HepG2 (cell line): ENCODE results near the gene ANG. TPM values are rescaled to one million over a fixed set of nuclear protein-coding genes. Genes with fewer than 3 reads are reported as not detected.
A peak's percentile ranks its signal among the peaks of the same experiment; 100 is the strongest.

ENCODE experiments used
- ARID2 ChIP-seq: sonication (generic); formaldehyde crosslinking; IDR thresholded peaks from 2 replicates; pipeline ENCODE4 v1.8.1; 2022; ENCODE audit warnings: mild to moderate bottlenecking, missing genetic modification reagents, borderline replicate concordance
- ATF7-NPFF ChIP-seq: sonication (generic); formaldehyde crosslinking; IDR thresholded peaks from 2 replicates; pipeline ENCODE4 v1.8.1; 2023; ENCODE audit warnings: mild to moderate bottlenecking, low read depth, missing genetic modification reagents, moderate library complexity
- CCDC6 ChIP-seq: sonication (generic); formaldehyde crosslinking; IDR thresholded peaks from 2 replicates; pipeline ENCODE4 v1.8.1; 2022; ENCODE audit warnings: mild to moderate bottlenecking, missing genetic modification reagents, moderate library complexity
- CENPT ChIP-seq: sonication (generic); formaldehyde crosslinking; IDR thresholded peaks from 2 replicates; pipeline ENCODE4 v1.8.0; 2022; ENCODE audit warnings: low read depth, mild to moderate bottlenecking, moderate library complexity, missing genetic modification reagents
- CHD4 ChIP-seq: fragments of 200-600 bp; sonication (generic); IDR thresholded peaks from 2 replicates; pipeline ENCODE4 v1.7.0; 2017; ENCODE audit warnings: mild to moderate bottlenecking, low read length, borderline replicate concordance
- DR1 ChIP-seq: sonication (generic); formaldehyde crosslinking; IDR thresholded peaks from 2 replicates; pipeline ENCODE4 v1.8.0; 2021; ENCODE audit warnings: mild to moderate bottlenecking, missing genetic modification reagents, inconsistent platforms
- GATAD2A ChIP-seq: IDR thresholded peaks from 2 replicates; pipeline ENCODE4 v1.6.1; 2016
- GTF3A ChIP-seq: sonication (generic); formaldehyde crosslinking; conservative IDR thresholded peaks from 2 replicates; pipeline ENCODE4 v1.4.0; 2020; ENCODE audit warnings: mild to moderate bottlenecking, missing genetic modification reagents
- HDAC2 ChIP-seq: sonication (generic); formaldehyde crosslinking; IDR thresholded peaks from 2 replicates; pipeline ENCODE4 v1.4.0; 2020; ENCODE audit warnings: missing genetic modification reagents
- HMG20A ChIP-seq: IDR thresholded peaks from 2 replicates; pipeline ENCODE4 v1.6.1; 2016; ENCODE audit warnings: borderline replicate concordance
- MAZ ChIP-seq, 2 experiments: sonication (generic) in 1 of 2; formaldehyde crosslinking in 1 of 2; IDR thresholded peaks; 2 replicates each; pipeline versions ENCODE4 v1.5.0 to v1.6.1; 2012 to 2020; ENCODE audit warnings: low read depth in 2 of 2, mild to moderate bottlenecking in 2 of 2, borderline replicate concordance in 1 of 2, improper control_type of control experiment in 1 of 2, low read length in 1 of 2, missing genetic modification reagents in 1 of 2, moderate library complexity in 1 of 2
- MLLT10 ChIP-seq: sonication (generic); formaldehyde crosslinking; IDR thresholded peaks from 2 replicates; pipeline ENCODE4 v1.4.0; 2020; ENCODE audit warnings: missing genetic modification reagents
- NFYB ChIP-seq: sonication (generic); formaldehyde crosslinking; IDR thresholded peaks from 2 replicates; pipeline ENCODE4 v1.4.0; 2020; ENCODE audit warnings: missing genetic modification reagents
- SIN3A ChIP-seq: IDR thresholded peaks from 2 replicates; pipeline ENCODE4 v1.6.1; 2011; ENCODE audit warnings: low read depth, mild to moderate bottlenecking, control low read depth, low read length, borderline replicate concordance
- SP4 ChIP-seq: sonication (generic); formaldehyde crosslinking; IDR thresholded peaks from 2 replicates; pipeline ENCODE4 v1.8.1; 2023; ENCODE audit warnings: mild to moderate bottlenecking, missing genetic modification reagents
- SRSF9 ChIP-seq: fragments of 200-400 bp; formaldehyde crosslinking; IDR thresholded peaks from 2 replicates; pipeline ENCODE4 v1.6.1; 2018; ENCODE audit warnings: borderline replicate concordance, mild to moderate bottlenecking, low read depth, low read length; ENCODE audit not compliant: insufficient read depth, poor library complexity, severe bottlenecking
- ZNF616 ChIP-seq: sonication (generic); formaldehyde crosslinking; IDR thresholded peaks from 2 replicates; pipeline ENCODE4 v1.5.0; 2020; ENCODE audit warnings: low read depth, mild to moderate bottlenecking, missing genetic modification reagents
- ZNF629 ChIP-seq: sonication (generic); formaldehyde crosslinking; conservative IDR thresholded peaks from 2 replicates; pipeline ENCODE4 v1.5.0; 2020; ENCODE audit warnings: missing genetic modification reagents
- ZNF720 ChIP-seq: sonication (generic); formaldehyde crosslinking; IDR thresholded peaks from 2 replicates; pipeline ENCODE4 v1.4.0; 2020; ENCODE audit warnings: missing genetic modification reagents
- ZNF782 ChIP-seq: sonication (generic); formaldehyde crosslinking; IDR thresholded peaks from 2 replicates; pipeline ENCODE4 v1.4.0; 2020; ENCODE audit warnings: missing genetic modification reagents, mild to moderate bottlenecking, borderline replicate concordance
- ZNF788 ChIP-seq: sonication (generic); formaldehyde crosslinking; IDR thresholded peaks from 2 replicates; pipeline ENCODE4 v1.5.0; 2020; ENCODE audit warnings: mild to moderate bottlenecking, missing genetic modification reagents, borderline replicate concordance
- ZNF879 ChIP-seq: sonication (generic); formaldehyde crosslinking; IDR thresholded peaks from 2 replicates; pipeline ENCODE4 v1.8.1; 2023; ENCODE audit warnings: missing genetic modification reagents
- polyA plus RNA-seq, 8 experiments: library from polyadenylated mRNA; depleted of rRNA in 3 of 8; stranded (reverse) in 7 of 8; unstranded in 1 of 8; fragments of >200 nt; fragmentation: Illumina TruSeq in 4 of 8; extraction: Trizol in 4 of 8; gene quantifications; 2 replicates each; pipeline versions ENCODE4 v1.2.1 to v1.2.3, GENCODE V29; 2011 to 2016; ENCODE audit warnings: low read depth in 4 of 8, missing spikeins in 1 of 8, mixed read lengths in 1 of 8; ENCODE audit not compliant: insufficient read depth in 1 of 8
- total RNA-seq, 5 experiments: library from RNA; depleted of rRNA; stranded (reverse); fragments of >200 nt; fragmentation: Illumina TruSeq; extraction: Trizol; gene quantifications; 2 replicates each; pipeline ENCODE4 v1.2.3, GENCODE V29; 2016; ENCODE audit warnings: low read depth in 1 of 5
- TF ChIP-seq, protein P1 (sequence below): sonication (generic); formaldehyde crosslinking; IDR thresholded peaks from 2 replicates; pipeline ENCODE4 v1.4.0; 2020; ENCODE audit warnings: missing genetic modification reagents
- TF ChIP-seq, protein P2 (sequence below): sonication (generic); formaldehyde crosslinking; IDR thresholded peaks from 2 replicates; pipeline ENCODE4 v1.4.0; 2020; ENCODE audit warnings: missing genetic modification reagents; ENCODE audit errors: not compliant biosample characterization
- TF ChIP-seq, protein P3 (sequence below): sonication (generic); formaldehyde crosslinking; conservative IDR thresholded peaks from 2 replicates; pipeline ENCODE4 v1.4.0; 2020; ENCODE audit warnings: missing genetic modification reagents
- TF ChIP-seq, protein P4 (sequence below): IDR thresholded peaks from 2 replicates; pipeline ENCODE4 v1.6.1; 2016; ENCODE audit warnings: missing genetic modification reagents, missing compliant biosample characterization

The ANG gene
- total and polyA plus RNA-seq, 2 of the 13 experiments (the other 11 are each of a cell fraction or from before 2014, with no cell fraction given), result 83.6 to 401 TPM

DNA sequence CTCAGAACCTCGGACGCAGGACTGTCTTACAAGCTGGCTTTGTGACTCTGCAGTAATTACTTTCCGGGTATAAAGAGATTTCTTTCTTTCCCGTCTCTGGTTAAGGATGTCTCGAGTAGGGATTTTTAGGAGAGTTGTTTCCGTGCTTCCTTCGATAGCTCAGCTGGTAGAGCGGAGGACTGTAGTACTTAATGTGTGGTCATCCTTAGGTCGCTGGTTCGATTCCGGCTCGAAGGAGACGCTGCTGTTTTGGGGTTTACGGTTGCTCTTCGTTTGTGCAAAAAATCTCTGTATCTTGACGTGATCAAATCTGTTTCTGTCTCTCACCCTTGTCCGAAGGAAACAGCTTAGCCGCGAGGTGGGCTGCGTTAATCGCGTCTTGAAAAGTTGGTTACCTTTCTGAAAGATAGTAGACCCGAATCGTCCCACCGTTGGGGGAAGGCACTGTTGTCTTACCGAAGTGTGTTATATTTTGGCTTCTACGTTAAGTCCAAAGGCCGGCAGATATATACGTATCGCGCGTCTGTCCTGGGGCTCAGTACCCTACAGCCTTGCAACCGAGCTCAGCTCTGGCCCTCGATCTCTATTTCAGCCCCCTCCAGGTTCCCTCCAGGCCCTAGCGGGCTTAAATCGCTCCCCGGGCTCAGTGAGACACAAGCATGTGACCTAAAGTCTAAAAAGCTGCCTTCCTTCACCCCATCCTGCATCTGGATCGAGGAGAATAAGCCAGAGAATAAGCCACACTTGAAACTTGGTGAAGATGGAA lies 5.3 kb upstream of the ANG start (continued):
- TF ChIP-seq, protein P1, sequence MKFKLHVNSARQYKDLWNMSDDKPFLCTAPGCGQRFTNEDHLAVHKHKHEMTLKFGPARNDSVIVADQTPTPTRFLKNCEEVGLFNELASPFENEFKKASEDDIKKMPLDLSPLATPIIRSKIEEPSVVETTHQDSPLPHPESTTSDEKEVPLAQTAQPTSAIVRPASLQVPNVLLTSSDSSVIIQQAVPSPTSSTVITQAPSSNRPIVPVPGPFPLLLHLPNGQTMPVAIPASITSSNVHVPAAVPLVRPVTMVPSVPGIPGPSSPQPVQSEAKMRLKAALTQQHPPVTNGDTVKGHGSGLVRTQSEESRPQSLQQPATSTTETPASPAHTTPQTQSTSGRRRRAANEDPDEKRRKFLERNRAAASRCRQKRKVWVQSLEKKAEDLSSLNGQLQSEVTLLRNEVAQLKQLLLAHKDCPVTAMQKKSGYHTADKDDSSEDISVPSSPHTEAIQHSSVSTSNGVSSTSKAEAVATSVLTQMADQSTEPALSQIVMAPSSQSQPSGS (CRISPR knock-in tag), result peak; percentile 89
- no peak for TF ChIP-seq DR1
- TF ChIP-seq SP4 (CRISPR knock-in tag), result no peak; the same call in 1 of the 2 replicates
- TF ChIP-seq HDAC2 (CRISPR knock-in tag), result peak; percentile 79
- no peak for TF ChIP-seq ZNF720 (CRISPR knock-in tag)
- TF ChIP-seq ZNF788 (CRISPR knock-in tag), result no peak
- TF ChIP-seq, protein P2, sequence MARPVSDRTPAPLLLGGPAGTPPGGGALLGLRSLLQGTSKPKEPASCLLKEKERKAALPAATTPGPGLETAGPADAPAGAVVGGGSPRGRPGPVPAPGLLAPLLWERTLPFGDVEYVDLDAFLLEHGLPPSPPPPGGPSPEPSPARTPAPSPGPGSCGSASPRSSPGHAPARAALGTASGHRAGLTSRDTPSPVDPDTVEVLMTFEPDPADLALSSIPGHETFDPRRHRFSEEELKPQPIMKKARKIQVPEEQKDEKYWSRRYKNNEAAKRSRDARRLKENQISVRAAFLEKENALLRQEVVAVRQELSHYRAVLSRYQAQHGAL (CRISPR knock-in tag), result no peak
- no peak for TF ChIP-seq MAZ (IDR thresholded peaks at IDR 0.05; ENCODE audit: borderline replicate concordance, low read depth, low read length)
- peak; percentile 24; the same call in 1 of the 2 replicates for TF ChIP-seq MAZ (CRISPR knock-in tag; IDR thresholded peaks at IDR 0.05; ENCODE audit: low read depth)
- TF ChIP-seq ZNF879, result no peak
- 0 out of 2 replicates have a peak, but pooled peaks have one; percentile 46 for TF ChIP-seq CENPT (CRISPR knock-in tag)
- TF ChIP-seq ARID2 (CRISPR knock-in tag), result peak; percentile 47; the same call in 1 of the 2 replicates
- peak; percentile 55 for TF ChIP-seq GATAD2A (CRISPR knock-in tag)
- no peak for TF ChIP-seq ZNF782
- TF ChIP-seq HMG20A (CRISPR knock-in tag), result no peak
- TF ChIP-seq SRSF9, result no peak
- peak; percentile 45; the same call in 1 of the 2 replicates for TF ChIP-seq ZNF629
- TF ChIP-seq SIN3A, result peak; percentile 68; the same call in 1 of the 2 replicates
- TF ChIP-seq GTF3A (CRISPR knock-in tag), result no peak
- no peak for TF ChIP-seq MLLT10 (CRISPR knock-in tag)
- TF ChIP-seq, protein P3, sequence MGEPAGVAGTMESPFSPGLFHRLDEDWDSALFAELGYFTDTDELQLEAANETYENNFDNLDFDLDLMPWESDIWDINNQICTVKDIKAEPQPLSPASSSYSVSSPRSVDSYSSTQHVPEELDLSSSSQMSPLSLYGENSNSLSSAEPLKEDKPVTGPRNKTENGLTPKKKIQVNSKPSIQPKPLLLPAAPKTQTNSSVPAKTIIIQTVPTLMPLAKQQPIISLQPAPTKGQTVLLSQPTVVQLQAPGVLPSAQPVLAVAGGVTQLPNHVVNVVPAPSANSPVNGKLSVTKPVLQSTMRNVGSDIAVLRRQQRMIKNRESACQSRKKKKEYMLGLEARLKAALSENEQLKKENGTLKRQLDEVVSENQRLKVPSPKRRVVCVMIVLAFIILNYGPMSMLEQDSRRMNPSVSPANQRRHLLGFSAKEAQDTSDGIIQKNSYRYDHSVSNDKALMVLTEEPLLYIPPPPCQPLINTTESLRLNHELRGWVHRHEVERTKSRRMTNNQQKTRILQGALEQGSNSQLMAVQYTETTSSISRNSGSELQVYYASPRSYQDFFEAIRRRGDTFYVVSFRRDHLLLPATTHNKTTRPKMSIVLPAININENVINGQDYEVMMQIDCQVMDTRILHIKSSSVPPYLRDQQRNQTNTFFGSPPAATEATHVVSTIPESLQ (CRISPR knock-in tag), result no peak
- TF ChIP-seq CCDC6 (CRISPR knock-in tag), result no peak; the same call in 1 of the 2 replicates
- TF ChIP-seq NFYB (CRISPR knock-in tag), result no peak; the same call in 1 of the 2 replicates
- TF ChIP-seq ATF7-NPFF (CRISPR knock-in tag), result no peak; the same call in 1 of the 2 replicates
- TF ChIP-seq, protein P4, sequence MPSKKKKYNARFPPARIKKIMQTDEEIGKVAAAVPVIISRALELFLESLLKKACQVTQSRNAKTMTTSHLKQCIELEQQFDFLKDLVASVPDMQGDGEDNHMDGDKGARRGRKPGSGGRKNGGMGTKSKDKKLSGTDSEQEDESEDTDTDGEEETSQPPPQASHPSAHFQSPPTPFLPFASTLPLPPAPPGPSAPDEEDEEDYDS (CRISPR knock-in tag), result no peak
- TF ChIP-seq ZNF616 (CRISPR knock-in tag), result no peak
- TF ChIP-seq CHD4, result peak; percentile 83; the same call in 1 of the 2 replicates
